Kidney (tissue), 14 donors: ENCODE data around the gene COA1. TPM values are rescaled to one million over a fixed set of nuclear protein-coding genes. Genes with fewer than 3 reads are reported as not detected.

ENCODE experiments used
- DNase-seq, 5 donors: peaks; one replicate each; pipeline ENCODE4 v3.0.0-alpha.2; 2013 to 2020
- FAIRE-seq: peaks from 2 replicates; lab custom pipeline; 2012; peaks lifted over from hg19 to GRCh38; lab: Jason Lieb, UNC
- H3K27ac ChIP-seq, 2 donors: one replicate each; pipeline ENCODE4 v1.7.0; 2013; ENCODE audit warnings: low read depth in 2 of 2, low read length in 2 of 2, inconsistent platforms in 1 of 2
- H3K27me3 ChIP-seq: one replicate; pipeline ENCODE4 v1.7.1; 2013; ENCODE audit warnings: low read length, inconsistent platforms; ENCODE audit not compliant: control insufficient read depth, insufficient read depth
- H3K36me3 ChIP-seq, 3 donors: one replicate each; pipeline versions ENCODE4 v1.7.0 to v1.7.1; 2013; ENCODE audit warnings: low read length in 3 of 3, control low read depth in 1 of 3, inconsistent platforms in 1 of 3; ENCODE audit not compliant: insufficient read depth in 3 of 3, control insufficient read depth in 2 of 3
- H3K4me1 ChIP-seq, 3 donors: one replicate each; pipeline versions ENCODE4 v1.7.0 to v1.7.1; 2013; ENCODE audit warnings: low read length in 3 of 3, inconsistent platforms in 1 of 3, low read depth in 1 of 3; ENCODE audit not compliant: control insufficient read depth in 2 of 3, insufficient read depth in 2 of 3
- H3K4me3 ChIP-seq, 3 donors: one replicate each; pipeline versions ENCODE4 v1.7.0 to v1.8.1; 2013; ENCODE audit warnings: low read length in 3 of 3, control low read depth in 1 of 3, inconsistent platforms in 1 of 3
- H3K9ac ChIP-seq, 3 donors: one replicate each; pipeline versions ENCODE4 v1.7.0 to v1.7.1; 2013; ENCODE audit warnings: low read length in 3 of 3, control low read depth in 1 of 3, inconsistent platforms in 1 of 3
- H3K9me3 ChIP-seq, 3 donors: one replicate each; pipeline versions ENCODE4 v1.7.0 to v1.7.1; 2013; ENCODE audit warnings: low read length in 3 of 3, control low read depth in 1 of 3, inconsistent platforms in 1 of 3; ENCODE audit not compliant: control insufficient read depth in 2 of 3, insufficient read depth in 1 of 3
- CTCF ChIP-seq: IDR thresholded peaks from 3 replicates; pipeline ENCODE4 v1.5.1; 2012; ENCODE audit warnings: mild to moderate bottlenecking, moderate library complexity, borderline replicate concordance; ENCODE audit not compliant: insufficient read depth; ENCODE audit errors: extremely low read depth
- intact Hi-C: fragments of 100-400 bp; cut with DNase I; formaldehyde crosslinking; loops from one replicate; pipeline ENCODE4 v1.11.1; 2022
- polyA plus RNA-seq: library from polyadenylated mRNA; stranded (reverse); fragments of 350-450 nt; fragmentation: Illumina TruSeq; extraction: RNeasy Lipid Tissue Mini Kit (QIAGEN cat#74804); gene quantifications from one replicate; pipeline ENCODE4 v1.2.3, GENCODE V29; 2014; ENCODE audit warnings: low read depth, low replicate concordance; ENCODE audit not compliant: insufficient read depth
- total RNA-seq: library from RNA; stranded (reverse); fragmentation: NEBNext Ultra II Directional; extraction: Animal tissue kit (Norgen Biotek cat#: 25700); gene quantifications from one replicate; pipeline ENCODE4 v1.2.1, GENCODE V29; 2021
- donor health status: control.
- donor health status: control.
- donor health status: control.
- donor health status: control.
- donor health status: control.
- donor health status: DM: yes; HTN: yes; CAD: no.
- donor health status: Normal renal cell carcinoma (clear cell type).

COA1 gene
- total and polyA plus RNA-seq, 2 donors from 2014 or later = 49.6 to 58.9 TPM

DNA sequence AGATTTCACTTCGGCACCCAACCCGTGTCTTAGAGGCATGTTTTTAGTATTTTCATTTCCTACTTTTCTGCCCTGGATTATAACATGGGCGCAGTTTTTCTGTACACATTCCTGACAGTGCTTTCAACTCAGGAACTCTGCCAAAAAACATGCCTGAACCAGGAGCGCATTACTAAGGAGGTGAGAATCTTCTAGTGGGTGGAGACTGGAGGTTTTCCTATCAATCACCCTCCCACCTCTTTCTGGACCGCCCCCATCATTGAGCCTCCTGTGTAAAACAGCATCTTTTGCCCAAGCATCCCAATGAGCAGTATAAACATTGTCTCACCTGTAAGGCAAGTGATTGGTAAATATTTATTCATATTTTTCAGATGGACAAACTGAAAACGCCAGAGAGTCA lies 93.2 kb downstream of the COA1 start:
- intact Hi-C loops = no loop called here
- TF ChIP-seq CTCF = no peak
- Histone ChIP-seq H3K36me3 (peaks cover 2 to 16% (median 5%) of the 10 kb centered on the region in 3 donors), H3K27me3 (no peaks in the 10 kb centered on the region), H3K27ac (no peak overlapping the region), H3K4me1 (peaks cover 0 to 18% (median 11%) of the 10 kb centered on the region in 3 donors), H3K4me3 (no peak overlapping the region), H3K9ac (no peak overlapping the region), H3K9me3 (no peaks in the 10 kb centered on the region)
- FAIRE-seq (no peak), DNase-seq (no peak)

GRCh38 chr7:43634384-43634783 lies 94.9 kb downstream of the COA1 start:
- intact Hi-C loops = no loop called here
- no peak overlapping the region for H3K4me3 ChIP-seq
- FAIRE-seq = no peak
- H3K4me1 ChIP-seq = peaks cover 0 to 2% (median 2%) of the 10 kb centered on the region in 3 donors
- no peaks in the 10 kb centered on the region for H3K9me3 ChIP-seq
- no peak for DNase-seq
- no peak overlapping the region for H3K27ac ChIP-seq
- no peaks in the 10 kb centered on the region for H3K27me3 ChIP-seq
- no peak overlapping the region for H3K9ac ChIP-seq
- H3K36me3 ChIP-seq = peaks cover 2 to 19% (median 5%) of the 10 kb centered on the region in 3 donors
- TF ChIP-seq CTCF = no peak

- FAIRE-seq (no peak), DNase-seq (no peak)
- Histone ChIP-seq H3K36me3 (peaks cover 2 to 19% (median 5%) of the 10 kb centered on the region in 3 donors), H3K9me3 (no peaks in the 10 kb centered on the region), H3K27me3 (no peaks in the 10 kb centered on the region), H3K9ac (no peak overlapping the region), H3K4me1 (no peaks in the 10 kb centered on the region), H3K4me3 (no peak overlapping the region), H3K27ac (no peak overlapping the region)
- intact Hi-C loops = no loop called here
- no peak for TF ChIP-seq CTCF
Observed at GRCh38 chr7:43632746-43633145, 96.6 kb downstream of the COA1 start.

GRCh38 chr7:43631559-43631958 lies 97.8 kb downstream of the COA1 start:
- no peak overlapping the region for H3K27ac ChIP-seq
- DNase-seq = no peak
- no peak overlapping the region for H3K4me3 ChIP-seq
- peaks cover 2 to 19% (median 5%) of the 10 kb centered on the region in 3 donors for H3K36me3 ChIP-seq
- no peaks in the 10 kb centered on the region for H3K9me3 ChIP-seq
- H3K9ac ChIP-seq = no peak overlapping the region
- intact Hi-C loops = no loop called here
- TF ChIP-seq CTCF = no peak
- H3K4me1 ChIP-seq = no peaks in the 10 kb centered on the region
- FAIRE-seq = no peak
- H3K27me3 ChIP-seq = no peaks in the 10 kb centered on the region
